ENCODE data around the gene SLC18B1. TPM values are rescaled to one million over a fixed set of nuclear protein-coding genes. Genes with fewer than 3 reads are reported as not detected.

Gene SLC18B1
- total and polyA plus RNA-seq, 2 of the 8 experiments (the other 6 are each of a cell fraction or from before 2014, with no cell fraction given) = 17.2 to 23.4 TPM

GRCh38 chr6:132730560-132730959 lies 67.9 kb downstream of the SLC18B1 start (continued):
- TF ChIP-seq PHF8 (conservative IDR thresholded peaks at IDR 0.05; ENCODE audit: low read depth, low read length) = no peak

All from H1 (cell line).